ENCODE measurements around the gene OPTC.
"Not testable (repeated sequence)": the region's sequence is repeated elsewhere in the genome, so short reads cannot be mapped to it uniquely, and the experiment has no call there.

OPTC gene, protein sequence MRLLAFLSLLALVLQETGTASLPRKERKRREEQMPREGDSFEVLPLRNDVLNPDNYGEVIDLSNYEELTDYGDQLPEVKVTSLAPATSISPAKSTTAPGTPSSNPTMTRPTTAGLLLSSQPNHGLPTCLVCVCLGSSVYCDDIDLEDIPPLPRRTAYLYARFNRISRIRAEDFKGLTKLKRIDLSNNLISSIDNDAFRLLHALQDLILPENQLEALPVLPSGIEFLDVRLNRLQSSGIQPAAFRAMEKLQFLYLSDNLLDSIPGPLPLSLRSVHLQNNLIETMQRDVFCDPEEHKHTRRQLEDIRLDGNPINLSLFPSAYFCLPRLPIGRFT

DNA sequence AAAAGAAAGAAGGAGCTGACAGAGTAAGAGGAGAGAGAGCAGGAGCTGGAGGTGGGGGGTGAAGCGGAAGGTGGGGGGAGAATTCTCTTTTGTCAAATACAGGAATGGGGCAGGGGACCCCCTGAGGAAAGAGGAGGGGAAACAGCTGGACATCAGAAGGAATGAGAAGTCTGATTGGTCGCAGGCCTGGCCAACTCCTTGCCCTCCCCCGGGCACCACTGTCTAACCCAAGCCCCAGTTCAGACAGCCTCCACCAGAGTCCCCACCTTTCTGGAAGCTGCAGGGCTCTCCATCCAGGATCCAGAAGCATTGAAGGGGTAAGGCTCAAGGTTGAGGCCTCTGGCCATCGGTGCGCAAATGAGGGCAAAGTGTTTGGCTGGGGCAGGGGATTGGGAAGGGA lies at the start of gene OPTC:
OPTC (plus strand) TSS at position 253 of the 400 bp plus-strand sequence. CDS start 1,853 bp downstream, outside the sequence.
- no peak for DNase-seq

DNA sequence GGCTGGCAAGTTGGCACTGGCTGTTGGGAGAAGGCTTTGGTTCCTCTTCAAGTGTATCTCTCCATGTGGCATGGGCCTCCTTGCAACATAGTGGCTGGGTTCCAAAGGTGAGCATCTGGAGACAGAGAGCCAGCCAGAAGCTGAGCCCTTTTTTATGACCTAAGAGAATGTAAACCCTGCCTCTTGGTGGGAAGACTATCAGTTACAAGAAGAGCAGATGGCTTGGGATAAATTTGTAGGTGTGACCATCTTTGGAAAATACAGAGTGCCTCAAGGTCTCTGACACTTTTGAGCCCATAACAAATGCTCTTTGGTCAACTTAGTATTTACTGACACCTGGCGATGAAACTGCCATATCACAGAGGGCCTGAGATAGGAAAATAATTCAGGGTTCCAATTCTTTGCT lies 49.8 kb upstream of the OPTC start:
- DNase-seq, result peak; percentile 96 to 100

DNA sequence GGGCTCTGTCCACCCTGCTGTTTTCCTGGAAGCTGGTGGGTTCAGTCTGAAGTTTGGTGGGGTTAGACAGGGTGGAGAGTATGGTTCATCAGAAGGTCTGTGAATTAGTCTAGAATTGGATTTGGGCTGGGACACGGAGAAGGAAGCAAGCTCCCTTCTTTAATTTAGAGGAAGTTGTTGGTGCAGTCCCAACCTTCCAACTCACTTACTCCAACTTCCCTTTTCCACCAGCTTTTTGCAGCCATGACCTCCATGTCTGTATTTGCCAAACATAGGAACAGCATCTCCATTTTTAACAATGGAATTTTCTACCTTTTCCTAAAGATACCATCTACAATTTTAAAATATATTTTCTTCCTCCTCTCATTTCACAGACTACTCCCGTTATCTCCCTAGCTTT lies 46.8 kb upstream of the OPTC start:
- DNase-seq, result no peak

DNA sequence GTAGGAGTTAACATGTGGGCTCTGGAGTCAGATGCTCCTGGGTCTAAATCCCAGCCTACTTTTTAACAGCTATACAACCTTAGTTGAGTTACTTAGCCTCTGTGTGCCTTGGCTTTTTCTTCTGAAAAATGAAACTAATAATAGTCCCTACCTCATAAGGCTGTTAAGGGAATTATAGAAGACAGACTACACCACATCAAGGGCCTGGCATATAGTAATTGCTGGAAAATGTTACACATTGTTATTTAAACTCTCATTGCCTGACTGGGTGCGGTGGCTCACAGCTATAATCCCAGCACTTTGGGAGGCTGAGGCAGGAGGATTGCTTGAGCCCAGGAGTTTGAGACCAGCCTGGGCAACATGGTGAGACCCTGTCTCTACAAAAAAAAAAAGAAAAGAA lies 46.4 kb upstream of the OPTC start:
- DNase-seq, result not testable (repeated sequence)

DNA sequence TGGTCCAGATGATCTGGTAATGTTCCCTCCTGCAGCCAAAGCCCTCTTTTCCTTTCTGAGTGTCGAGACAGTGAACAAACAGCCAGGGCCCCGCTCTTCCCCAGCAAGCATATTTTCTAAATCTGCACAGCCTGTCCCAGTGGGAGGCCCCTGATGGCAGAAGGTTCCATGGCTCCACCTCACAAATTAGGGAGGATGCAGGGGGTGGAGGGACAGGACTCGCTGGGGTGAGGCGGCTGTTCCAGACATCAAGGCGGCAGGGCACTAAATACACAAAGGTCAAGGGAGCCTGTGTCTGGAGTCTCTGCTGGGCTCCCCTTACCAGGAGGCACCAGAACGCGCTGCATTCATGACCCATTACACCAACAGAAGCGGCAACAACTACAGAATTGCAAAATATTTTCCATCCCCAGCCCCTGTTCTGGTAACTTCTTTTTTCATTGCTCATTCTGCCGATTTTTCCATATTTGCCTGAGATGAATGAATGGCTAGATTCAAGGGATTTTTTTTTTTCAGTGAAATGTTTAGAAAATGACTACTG lies 45.4 kb upstream of the OPTC start:
- DNase-seq, result peak; percentile 36 to 88

DNA sequence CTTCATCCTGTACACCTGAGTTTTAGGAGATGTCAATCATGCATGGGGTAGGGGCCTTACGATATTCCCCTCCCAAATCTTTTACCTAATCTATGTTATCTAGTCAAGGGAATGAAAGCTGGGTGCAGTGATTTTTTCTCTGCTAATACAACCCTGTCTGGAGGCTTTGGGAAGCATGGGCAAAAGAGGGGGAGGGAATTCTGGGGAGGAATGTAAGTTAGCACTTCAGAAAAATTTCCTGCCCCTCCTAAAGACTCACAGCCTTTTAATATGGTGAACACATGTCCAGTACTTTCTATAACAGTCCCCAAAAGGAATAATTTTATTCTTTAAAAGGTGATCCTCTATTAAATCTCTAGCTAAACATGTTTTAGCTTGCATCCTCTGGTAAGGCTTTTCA lies 44.0 kb upstream of the OPTC start:
- DNase-seq, result no peak

DNA sequence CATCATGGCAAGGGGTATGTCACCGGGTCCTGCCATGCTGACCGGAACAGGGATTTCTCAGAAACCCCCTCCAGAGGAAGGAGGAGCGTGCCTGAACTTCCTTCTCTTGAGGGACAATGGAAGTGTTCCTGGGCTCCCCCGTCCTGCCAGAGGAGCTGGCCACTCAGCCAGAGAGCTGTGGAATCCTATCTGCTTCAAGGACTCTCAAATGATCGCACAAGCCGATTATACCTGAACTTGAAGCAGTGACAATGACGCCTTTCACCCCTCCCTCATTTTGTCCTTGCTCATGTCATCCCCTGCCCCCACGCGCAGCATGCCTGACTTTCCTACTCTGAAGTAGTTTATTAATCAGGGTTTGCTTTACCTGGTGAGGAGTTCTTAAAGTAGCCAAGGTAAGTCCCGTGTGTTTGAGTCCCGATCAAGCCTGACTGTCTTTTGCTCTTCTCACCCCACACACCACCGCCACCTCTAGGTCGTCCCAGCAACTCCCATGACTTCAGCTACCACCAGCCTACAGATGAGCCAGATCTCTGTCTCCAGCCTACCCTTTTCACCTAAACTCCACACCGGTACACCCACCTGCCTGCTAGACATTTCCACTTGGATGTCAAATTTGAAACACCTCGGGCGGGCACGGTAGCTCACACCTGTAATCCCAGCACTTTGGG lies 43.3 kb upstream of the OPTC start:
- DNase-seq, result no peak

DNA sequence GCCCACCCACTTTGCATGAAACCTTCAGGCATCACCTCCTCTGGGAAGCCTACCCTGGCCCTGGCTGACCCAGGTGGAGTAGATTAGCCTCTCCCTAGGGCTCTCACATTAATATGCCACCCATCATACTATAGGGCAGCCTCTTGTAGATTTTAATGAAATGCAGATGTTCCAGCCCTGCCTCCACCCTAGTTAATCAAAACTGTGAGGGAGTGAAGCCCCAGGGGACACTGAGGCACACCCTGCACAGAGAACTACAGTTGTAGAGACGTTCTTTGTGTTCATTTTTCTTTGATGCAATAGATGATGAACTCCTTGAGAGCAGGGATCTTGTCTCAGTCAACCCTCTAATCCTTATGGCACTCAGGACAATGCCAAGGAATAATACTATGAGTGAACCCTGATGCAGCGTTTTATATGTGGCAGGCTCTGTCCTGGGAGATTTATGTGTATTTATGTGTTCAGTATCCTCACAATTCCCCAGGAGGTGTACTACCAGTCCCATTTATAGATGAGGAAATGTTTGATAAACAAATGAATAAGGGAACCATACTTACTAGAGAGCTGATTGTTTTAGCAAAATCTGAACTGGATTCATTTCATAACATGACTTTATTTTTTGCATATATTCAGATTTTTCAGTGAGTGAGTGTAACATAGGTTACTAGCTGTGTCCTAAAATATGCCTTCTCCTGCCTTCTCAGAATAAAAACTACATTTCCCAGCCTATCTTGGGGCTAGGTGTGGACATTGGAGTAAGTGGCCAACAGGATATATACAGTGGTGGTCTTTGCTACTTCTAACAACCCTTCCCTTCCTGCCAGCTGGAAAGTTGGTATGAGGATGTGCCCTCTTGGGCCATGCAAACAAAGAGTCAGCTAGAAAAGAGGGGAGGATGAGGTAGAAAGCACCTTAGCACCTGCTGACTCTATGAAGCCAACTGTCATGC lies 41.8 kb upstream of the OPTC start:
- DNase-seq, result no peak

DNA sequence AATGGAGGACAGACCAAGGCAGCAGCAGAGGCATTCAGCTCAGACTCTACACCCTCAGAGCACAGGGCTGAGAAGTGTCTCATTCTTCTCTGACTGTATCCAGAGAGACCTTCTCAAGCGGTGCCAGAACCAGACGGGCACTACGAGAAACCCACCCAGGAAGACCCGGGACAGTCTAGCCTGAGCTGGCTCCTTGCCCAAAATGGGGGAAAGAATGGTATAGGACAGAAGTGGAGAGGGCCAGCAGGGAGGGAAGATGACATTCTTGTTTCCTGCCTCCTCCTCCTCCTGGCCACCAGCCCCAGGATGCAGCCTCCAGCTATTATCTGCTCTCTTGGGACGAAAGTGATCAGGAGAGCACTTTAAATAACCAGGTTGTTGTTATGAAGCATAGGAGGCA lies 40.9 kb upstream of the OPTC start:
- DNase-seq, result no peak

DNA sequence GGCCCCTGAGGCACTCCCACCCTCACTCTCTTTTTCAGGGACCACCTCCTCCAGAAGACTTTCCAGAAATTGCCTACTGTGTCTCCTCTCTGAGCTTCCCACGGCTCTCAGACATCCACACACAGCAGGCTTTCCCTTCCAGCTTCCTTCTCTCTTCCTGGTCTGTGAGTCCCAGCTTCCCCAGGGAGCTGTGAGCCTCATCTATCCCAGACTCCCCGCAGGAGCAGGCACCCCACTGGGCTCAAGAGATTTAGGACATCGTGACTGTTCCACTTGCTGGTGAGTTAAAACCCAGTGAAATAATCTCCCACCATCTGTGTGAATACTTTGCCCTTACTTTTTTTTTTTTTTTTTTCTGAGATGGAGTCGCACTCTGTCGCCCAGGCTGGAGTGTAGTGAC lies 40.3 kb upstream of the OPTC start:
- no peak for DNase-seq

DNA sequence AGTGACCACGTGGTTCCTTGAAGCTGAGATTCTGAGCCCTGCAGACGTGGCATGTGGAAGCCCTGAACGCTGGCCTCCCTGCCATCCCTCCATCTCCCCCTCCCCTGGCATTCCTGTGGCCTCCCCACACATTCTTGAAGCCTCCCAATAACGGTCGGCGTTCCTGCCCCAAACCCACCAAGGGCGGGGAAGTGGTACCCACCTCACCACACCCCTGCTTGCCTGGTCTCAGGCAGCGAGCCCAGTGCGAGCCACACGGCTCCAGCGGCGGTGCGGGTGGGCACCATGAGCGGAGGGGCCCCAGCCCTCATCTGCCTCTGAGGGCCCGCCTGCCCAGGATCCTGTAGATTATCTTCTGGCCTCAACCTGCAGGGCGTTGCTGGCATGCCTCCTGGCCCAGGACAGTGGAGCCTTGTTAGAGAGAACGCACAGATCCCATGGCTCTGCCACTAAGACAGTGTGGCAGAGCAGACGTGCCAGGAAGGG lies 38.9 kb upstream of the OPTC start:
- no peak for DNase-seq

DNA sequence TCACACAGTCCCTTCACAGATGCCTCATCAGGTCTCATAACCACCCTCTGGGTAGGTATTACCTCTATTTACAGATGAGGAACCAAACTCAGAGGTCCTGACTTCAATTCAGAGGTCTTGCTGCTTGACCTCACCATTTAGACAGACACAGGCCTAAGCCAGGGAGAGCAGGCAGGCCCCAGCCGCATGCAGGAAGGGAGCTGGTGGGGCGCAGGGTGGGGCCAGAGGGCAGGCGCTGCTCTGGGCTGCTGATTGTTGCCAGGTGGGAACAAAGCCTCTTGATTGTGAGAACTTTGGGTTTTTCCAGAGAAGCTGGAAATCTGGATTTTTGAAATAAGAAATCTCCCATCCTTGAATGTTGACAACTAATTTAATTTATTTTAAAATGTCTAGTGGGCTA lies 38.2 kb upstream of the OPTC start:
- DNase-seq, result no peak

DNA sequence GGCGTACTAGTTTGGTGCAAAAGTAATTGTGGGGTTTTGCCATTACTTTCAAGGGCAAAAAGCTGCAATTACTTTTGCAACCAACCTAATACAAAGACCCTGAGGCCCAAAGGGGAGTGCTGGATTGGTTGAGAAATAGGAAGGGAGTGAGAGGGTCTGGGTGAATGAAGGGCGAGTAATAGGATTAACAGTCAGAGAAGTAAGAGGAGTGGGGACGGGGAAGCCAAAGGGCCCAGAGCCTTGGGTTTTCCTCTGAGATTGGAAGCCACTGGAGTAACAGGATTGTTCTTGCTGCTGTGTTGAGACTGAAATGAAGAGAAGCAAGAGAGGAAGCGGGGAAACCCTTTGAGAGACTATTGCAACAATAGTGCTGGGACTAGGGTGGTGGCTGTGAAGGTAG lies 37.4 kb upstream of the OPTC start:
- no peak for DNase-seq

DNA sequence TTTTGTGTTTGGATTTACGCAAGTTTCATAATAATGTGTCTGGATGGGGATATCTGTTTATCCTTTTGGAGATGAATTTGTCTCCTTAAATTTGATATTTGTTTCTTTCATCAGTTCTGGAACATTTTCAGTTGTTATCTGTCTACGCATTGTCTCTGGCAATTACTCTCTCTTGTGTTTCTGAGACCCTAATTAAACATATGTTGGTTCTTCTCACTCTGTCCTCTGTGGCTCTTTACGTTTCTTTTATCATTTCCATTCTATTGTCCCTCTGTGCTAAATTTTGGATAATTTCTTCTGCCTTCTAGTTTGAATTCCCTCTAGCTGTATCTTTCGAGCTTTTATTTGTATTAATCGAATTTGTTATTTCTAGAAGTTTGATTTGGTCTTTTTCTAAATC lies 35.9 kb upstream of the OPTC start:
- no peak for DNase-seq

DNA sequence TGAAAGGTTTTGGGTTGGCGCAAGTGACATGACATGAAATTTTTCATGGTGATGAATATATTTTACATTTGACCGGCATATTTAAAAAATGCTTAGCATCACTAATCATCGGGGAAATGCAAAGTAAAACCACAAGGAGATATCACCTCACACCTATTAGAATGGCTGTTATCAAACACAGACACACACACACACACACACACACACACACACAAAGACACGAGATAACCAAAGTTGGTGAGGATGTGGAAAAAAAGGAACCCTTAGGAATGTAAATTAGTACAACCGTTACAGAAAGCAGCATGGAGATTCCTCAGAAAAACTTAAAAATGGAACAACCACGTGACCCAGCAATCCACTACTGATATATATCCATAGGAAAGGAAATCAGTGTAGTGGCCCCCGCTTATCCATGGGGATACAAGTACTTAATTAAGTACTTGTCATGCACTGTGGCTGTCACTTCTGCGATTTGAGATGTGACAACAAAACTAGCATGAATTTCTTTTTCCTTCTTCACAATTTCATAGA lies 34.2 kb upstream of the OPTC start:
- DNase-seq, result no peak

DNA sequence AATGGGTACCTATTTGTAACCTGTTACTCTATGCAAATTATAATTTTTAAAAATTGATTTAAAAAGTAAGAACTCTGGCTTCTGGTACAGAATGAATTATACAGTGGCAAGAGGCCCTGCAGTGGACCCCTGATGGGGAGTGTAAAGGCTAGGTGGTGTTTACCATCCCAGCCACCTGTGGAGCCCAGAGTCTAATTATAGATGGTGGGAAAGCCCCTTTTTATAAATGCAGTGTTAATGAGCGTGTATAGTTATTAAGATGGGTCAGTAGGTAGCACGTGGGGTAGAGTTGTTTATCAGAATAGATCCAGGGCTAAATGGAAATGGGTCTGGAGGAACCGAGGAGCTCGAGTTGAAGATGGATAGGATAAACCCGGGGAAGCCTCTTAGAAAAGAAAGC lies 32.2 kb upstream of the OPTC start:
- no peak for DNase-seq

DNA sequence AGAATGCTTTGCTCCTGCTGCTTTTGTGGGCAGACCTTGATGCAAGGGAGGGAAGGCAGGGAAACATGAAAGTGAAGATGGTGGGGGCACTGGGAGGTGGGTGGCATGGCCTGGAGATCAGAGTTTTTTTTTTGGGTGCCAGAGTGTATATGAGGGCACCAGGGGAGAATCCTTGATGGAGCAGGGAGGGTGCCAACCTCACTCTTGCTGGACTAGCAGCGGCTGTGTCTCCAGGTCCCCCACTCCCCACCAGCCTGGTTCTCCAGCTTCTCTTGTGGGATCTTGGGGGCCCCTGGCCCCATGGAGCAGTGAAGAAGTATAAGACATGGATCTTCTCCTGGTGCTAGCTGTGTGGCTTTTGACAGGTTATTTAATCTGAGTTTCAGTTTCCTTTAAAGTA lies 31.8 kb upstream of the OPTC start:
- DNase-seq, result no peak

DNA sequence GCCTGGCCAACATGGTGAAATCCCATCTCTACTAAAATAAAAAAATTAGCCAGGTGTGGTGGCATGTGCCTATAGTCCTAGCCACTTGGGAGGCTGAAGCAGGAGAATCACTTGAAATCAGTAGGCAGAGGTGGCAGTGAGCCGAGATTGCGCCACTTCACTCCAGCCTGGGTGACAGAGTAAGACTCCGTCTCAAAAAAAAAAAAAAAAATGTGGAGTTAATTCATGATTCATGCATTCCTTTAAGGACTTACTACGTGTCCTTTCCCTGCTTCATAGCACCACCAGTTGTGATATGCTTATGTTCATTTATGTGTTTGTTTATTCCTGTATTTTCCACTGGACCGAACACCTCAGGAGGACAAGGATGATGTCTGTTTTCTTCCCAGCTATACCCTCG lies 31.1 kb upstream of the OPTC start:
- DNase-seq, result no peak

DNA sequence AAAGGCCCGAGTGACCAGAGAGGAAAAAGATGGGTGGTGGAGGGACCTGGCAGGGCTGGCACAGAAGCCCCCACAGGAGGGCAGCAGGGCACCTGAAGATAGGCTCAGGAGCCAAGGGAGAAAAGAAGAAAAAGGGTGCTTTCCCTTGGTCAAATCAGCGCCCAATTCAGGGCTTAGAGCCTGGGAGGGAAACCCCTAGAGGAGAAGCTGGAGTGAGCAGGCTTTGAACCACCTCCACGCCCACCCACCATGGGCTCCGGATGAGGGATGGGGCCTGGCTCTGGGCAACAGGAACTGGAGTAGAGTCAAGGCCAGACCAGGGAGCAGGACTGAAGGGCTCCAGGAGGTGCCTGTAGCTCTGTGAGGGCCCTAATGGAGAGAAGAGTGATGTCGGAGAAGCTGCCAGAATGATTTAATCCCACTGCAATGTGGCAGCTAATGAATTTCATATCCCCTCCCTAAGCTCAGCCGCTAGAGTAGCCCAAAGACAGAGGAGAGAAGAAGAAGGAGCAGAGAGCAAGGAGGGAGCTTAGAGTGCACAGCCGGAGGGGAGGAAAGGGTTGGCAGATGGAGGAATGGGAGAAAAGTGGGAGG lies 30.4 kb upstream of the OPTC start:
- DNase-seq, result peak in 1 of 2 experiments; percentile 46

DNA sequence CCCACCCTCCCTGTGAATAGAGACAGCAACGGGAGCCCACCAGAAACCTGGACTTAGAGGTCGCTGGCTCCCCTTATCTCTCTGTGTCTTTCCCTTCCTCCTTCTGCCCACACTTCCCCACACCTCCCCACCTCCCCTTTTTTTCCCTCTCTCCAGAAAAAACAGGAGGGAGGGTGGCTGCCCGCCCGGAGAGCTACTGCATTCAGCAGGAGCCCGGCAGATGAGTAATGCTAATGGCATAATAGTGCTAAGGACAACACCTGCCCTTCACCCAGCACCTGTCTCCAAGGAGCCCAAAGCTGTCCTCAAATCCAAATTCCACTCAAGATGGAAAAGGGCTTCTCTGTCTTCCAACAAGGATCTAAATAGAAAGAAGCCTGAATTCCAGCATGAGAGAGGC lies 29.7 kb upstream of the OPTC start:
- DNase-seq, result no peak

DNA sequence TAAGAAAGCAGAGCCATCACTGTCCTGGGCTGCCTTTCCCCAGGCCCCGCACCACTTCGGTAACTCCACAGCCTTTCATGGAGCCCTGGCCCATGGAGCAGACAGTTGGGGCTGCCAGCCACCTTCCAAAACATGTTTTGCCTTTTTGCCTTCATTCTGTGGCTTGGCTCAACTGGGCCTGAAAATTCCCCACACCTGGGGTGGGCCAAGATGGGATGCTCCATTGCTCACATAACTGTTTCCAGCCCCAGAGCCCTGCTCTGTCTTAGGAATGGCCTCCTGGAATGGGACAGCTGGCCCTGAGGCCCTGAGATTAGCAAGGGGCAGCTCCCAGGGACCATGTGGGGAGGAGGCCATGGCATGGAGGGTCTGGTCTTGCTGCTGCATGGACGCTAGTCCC lies 29.2 kb upstream of the OPTC start:
- no peak for DNase-seq

DNA sequence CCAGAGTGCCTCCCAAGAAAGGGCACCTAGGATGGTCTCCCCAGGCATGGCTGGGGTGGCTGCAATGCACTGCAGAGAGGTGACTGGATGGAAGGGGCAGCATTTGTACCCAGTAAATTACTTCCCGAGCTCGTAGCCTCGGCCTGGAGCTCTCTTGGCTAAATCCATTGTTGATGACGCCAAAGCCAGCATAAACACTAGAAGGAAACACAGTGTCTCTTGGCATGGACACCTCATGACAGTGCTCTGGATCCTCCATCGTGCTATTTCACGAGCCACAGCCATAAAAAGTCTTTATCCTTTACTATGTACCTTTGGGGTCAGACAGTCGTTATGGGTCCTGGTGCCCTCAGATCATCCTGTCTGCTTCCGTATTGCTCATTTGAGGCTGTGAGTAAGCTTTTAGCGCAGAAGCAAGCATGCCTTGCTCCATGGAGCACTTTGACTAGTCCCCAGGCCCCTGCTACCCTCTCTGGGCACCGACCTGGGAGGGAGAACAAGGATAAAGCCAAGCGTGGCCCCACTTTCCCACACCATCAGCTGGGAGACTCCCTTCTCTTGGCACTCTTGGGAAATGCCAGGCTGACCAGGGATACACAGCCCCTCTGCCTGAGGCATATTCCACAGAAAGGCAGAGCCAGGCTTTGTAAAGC lies 28.7 kb upstream of the OPTC start:
- DNase-seq, result no peak

Measured in NCI-H446 (cell line).